Measurements from ENCODE around the gene APLP2.

APLP2 gene

GRCh38 chr11:130121445-130121978, 51.8 kb downstream of the APLP2 start:
- no peak for DNase-seq

- no peak for DNase-seq
Observed at GRCh38 chr11:130122141-130122575, 52.5 kb downstream of the APLP2 start.

- no peak for DNase-seq
Observed at GRCh38 chr11:130123414-130124040, 53.8 kb downstream of the APLP2 start.

DNA sequence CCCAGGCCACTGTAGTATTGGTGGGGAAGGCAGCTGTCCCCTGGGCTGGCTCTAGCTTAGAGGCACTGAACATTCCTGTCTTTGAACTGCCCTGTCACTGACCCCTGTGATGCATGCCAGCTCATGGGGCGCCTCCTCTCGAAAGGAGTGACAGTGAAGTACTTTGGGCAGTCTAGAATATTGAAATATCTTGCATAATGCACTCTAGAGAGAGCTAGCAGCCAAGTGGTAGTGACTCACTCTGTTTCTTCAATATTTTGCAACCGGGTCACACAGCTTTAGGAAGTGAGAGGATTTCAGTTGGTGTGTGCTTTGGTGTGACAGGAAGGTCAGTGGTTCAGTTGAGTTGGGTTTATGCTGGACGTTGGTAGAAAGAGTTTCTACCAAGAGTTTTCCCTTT, 54.4 kb downstream of the APLP2 start:
- no peak for DNase-seq

GRCh38 chr11:130125638-130126037, 55.9 kb downstream of the APLP2 start:
- DNase-seq, result no peak

DNA sequence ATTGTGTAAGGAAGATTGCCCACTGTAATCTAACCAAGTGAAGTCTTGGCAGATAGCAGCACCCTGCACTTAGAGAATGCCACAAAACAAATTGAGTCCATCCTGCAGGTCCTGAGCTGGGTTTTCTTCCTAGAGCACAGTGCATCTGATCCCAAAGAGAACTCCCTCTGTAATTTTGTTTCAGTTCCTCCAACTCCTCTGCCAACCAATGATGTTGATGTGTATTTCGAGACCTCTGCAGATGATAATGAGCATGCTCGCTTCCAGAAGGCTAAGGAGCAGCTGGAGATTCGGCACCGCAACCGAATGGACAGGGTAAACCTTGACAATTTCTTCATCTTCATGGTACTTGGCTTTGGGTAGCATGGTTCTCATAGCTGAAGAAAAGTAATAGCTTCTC, 56.8 kb downstream of the APLP2 start:
- no peak for DNase-seq

DNA sequence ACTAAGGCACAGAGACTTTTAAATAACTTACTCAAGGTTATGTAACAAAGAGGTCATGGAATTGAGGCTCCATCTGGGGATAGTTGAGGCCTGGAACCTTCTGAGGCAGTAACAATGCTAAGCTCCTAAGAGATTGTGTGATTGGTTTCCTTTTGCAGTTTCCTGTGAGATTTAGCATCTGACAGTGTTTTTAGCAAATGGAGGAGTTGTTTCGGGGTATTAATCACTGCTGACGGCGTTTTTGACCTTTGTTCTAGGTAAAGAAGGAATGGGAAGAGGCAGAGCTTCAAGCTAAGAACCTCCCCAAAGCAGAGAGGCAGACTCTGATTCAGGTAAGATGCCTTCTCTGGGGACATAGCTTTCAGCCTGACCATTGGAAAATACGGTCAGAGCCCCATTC, 57.8 kb downstream of the APLP2 start:
- no peak for DNase-seq

GRCh38 chr11:130128626-130129025, 58.9 kb downstream of the APLP2 start:
- DNase-seq, result no peak

GRCh38 chr11:130129922-130130321, 60.2 kb downstream of the APLP2 start:
- no peak for DNase-seq

- peak; percentile 5 to 7 for DNase-seq
Observed at GRCh38 chr11:130131961-130132850, 62.5 kb downstream of the APLP2 start.

DNA sequence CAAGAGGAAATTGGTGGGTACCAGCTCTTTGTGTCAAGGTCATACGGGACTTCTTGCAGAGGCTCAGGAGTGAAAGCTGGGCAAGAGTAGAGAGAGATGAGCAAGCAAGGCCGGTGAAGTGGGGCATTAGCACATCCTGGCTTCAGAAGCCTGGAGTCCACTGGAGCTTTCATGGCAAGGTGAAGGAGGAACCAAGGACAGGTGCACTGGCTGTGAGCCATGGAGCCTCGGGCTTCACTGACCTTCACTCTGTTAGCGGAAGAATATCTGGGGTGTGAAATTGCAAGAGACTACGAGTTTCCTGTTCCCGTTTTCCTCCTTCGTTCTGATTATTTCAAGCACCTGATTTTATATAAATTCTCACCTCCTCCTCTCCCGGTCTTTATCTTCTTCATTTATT, 64.0 kb downstream of the APLP2 start:
- no peak for DNase-seq

DNA sequence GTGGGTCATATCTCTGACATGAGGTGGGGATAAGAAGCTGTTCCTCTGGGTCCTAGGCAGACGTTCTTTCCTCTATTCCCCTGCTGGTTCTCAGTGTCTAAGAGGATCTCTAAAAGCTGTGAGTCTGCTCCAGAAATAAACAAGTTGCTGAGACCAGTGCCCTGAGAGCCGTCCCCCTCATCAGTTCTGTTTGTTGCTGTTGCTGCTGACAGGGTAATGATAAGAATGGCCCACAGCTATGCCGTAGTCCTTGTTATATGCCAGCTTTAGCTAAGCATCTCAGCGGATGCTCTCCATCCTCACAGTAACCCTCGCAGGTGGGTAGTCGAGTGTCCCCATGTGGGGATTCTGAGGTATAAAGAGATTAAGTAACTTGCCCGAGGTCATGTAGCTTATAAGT, 66.4 kb downstream of the APLP2 start:
- no peak for DNase-seq

- no peak for DNase-seq
Observed at GRCh38 chr11:130137999-130138398, 68.3 kb downstream of the APLP2 start.

GRCh38 chr11:130139401-130139800, 69.7 kb downstream of the APLP2 start:
- DNase-seq, result no peak

- DNase-seq, result no peak
Observed at GRCh38 chr11:130141561-130142341, 72.1 kb downstream of the APLP2 start.

DNA sequence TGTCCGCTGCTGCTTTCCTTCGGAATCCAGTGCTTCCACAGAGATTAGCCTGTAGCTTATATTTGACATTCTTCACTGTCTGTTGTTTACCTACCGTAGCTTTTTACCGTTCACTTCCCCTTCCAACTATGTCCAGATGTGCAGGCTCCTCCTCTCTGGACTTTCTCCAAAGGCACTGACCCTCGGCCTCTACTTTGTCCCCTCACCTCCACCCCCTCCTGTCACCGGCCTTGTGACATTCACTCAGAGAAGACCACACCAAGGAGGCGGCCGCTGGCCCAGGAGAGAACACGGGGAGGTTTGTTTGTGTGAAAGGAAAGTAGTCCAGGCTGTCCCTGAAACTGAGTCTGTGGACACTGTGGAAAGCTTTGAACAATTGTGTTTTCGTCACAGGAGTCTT, 74.4 kb downstream of the APLP2 start:
- no peak for DNase-seq

- DNase-seq, result no peak
Observed at GRCh38 chr11:130144861-130145281, 75.2 kb downstream of the APLP2 start.

GRCh38 chr11:130145311-130145812, 75.7 kb downstream of the APLP2 start:
- DNase-seq, result no peak

GRCh38 chr11:130145975-130146776, 76.5 kb downstream of the APLP2 start:
- DNase-seq, result no peak

DNA sequence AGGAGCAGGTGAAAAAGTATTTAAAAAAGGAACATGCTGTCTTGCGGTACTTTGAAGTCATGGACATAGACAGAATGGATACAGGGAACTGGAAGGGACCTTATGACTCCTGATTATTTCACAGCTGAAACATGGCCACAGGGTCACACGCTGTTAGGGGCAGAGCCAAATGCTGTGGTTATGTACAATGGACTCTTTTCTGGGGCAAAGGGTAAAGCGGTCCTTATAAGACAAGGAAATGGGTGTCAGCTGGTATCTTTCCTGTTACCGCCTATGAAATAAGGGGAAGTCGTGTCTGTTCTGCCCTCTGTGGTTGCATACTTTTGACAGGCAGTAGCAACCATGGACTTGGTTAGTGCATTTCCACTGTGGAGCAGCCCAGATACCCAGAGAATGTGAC, 77.1 kb downstream of the APLP2 start:
- DNase-seq, result no peak

GRCh38 chr11:130148796-130149326, 79.2 kb downstream of the APLP2 start:
- DNase-seq, result no peak

- no peak for DNase-seq
Observed at GRCh38 chr11:130150790-130151189, 81.1 kb downstream of the APLP2 start.

All from NCI-H1930 (cell line).